Heart left ventricle (tissue), 16 donors: Measurements from ENCODE around the gene MPZ. TPM values are rescaled to one million over a fixed set of nuclear protein-coding genes. Genes with fewer than 3 reads are reported as not detected.

Experiments used
- ATAC-seq, 4 donors: fragments of 200-7000 bp; cut with Tn5 transposase; one replicate each; pipeline ENCODE4 v1.9.1; 2020 to 2022; ENCODE audit warnings: moderate library complexity in 4 of 4, mild to moderate bottlenecking in 3 of 4, moderate number of reproducible peaks in 1 of 4
- DNase-seq, 5 donors: peaks; one replicate each; pipeline ENCODE4 v3.0.0-alpha.2; 2020
- H3K27ac ChIP-seq, 12 donors: fragments of 200-600 bp; sonication (generic) in 4 of 12; one replicate each; pipeline versions ENCODE4 v1.5.0 to v1.8.0; 2016 to 2022; ENCODE audit warnings: mild to moderate bottlenecking in 2 of 12
- H3K27me3 ChIP-seq, 9 donors: fragments of 200-600 bp; sonication (generic) in 2 of 9; one replicate each; pipeline versions ENCODE4 v1.5.1 to v1.8.0; 2016 to 2022; ENCODE audit warnings: mild to moderate bottlenecking in 3 of 9
- H3K36me3 ChIP-seq, 9 donors: fragments of 200-600 bp; sonication (generic) in 2 of 9; one replicate each; pipeline versions ENCODE4 v1.5.0 to v1.8.0; 2018 to 2022; ENCODE audit warnings: mild to moderate bottlenecking in 2 of 9
- H3K4me1 ChIP-seq, 12 donors: fragments of 200-600 bp; sonication (generic) in 4 of 12; one replicate each; pipeline versions ENCODE4 v1.5.0 to v1.8.0; 2016 to 2022; ENCODE audit warnings: mild to moderate bottlenecking in 3 of 12
- H3K4me3 ChIP-seq, 12 donors: fragments of 200-600 bp; sonication (generic) in 4 of 12; one replicate each; pipeline versions ENCODE4 v1.5.0 to v1.8.0; 2017 to 2022; ENCODE audit warnings: mild to moderate bottlenecking in 9 of 12, moderate library complexity in 4 of 12
- H3K9me3 ChIP-seq, 12 donors: fragments of 200-600 bp; sonication (generic) in 4 of 12; one replicate each; pipeline versions ENCODE4 v1.5.0 to v1.8.0; 2016 to 2022; ENCODE audit warnings: mild to moderate bottlenecking in 1 of 12
- POLR2A ChIP-seq, 2 donors: fragments of 450-650 bp; IDR thresholded peaks; one replicate each; pipeline ENCODE4 v1.6.1; 2017; ENCODE audit warnings: antibody characterized with exemption in 2 of 2, mild to moderate bottlenecking in 2 of 2, moderate library complexity in 2 of 2
- WGBS, 4 donors: extraction: QIAGEN DNeasy Blood & Tissue Kit in 2 of 4; methylation state at CpG; one replicate each; pipeline versions ENCODE4 v1.1.5 to v1.1.7; 2013 to 2018; 5-methylcytosine and 5-hydroxymethylcytosine counted together
- intact Hi-C, 10 donors: fragments of 100-400 bp; cut with DNase I; formaldehyde crosslinking; loops; one replicate each; pipeline versions ENCODE4 v1.11.1 to v1.14.2; 2022
- polyA plus RNA-seq, 2 donors: library from polyadenylated mRNA; stranded (reverse); fragments of 200-250 nt; gene quantifications; one replicate each; pipeline ENCODE4 v1.2.3, GENCODE V29; 2013
- total RNA-seq, 9 donors: library from RNA; depleted of rRNA in 2 of 9; stranded (reverse); fragments of >200 nt in 2 of 9; fragmentation: NEBNext Ultra II Directional in 3 of 9; extraction: Animal tissue kit (Norgen Biotek cat#: 25700) in 3 of 9; gene quantifications; one replicate each; pipeline versions ENCODE4 v1.1.0 to v1.2.4, GENCODE V29; 2016 to 2023
- TF ChIP-seq, protein P1 (sequence below), 12 donors: fragments of 200-600 bp; sonication (generic) in 4 of 12; IDR thresholded peaks; one replicate each; pipeline versions ENCODE4 v1.5.0 to v1.8.0; 2018 to 2022; ENCODE audit warnings: antibody characterized with exemption in 12 of 12, mild to moderate bottlenecking in 5 of 12
- donor health status: ischemic (EF 13 %, LVEDD 7.1; RV severe dilation, severe dysfunction).
- donor health status: healthy with polysubstance abuse.
- donor health status: DM: no; HTN: yes; CAD: no.
- donor health status: DM: no; HTN: no; CAD: no.
- donor health status: ischemic (EF 25% LVEDD 6.9; RV normal size, moderate dysfunction).
- donor health status: ischemic (EF 25% LVEDD 5.7; RV mildly dilated, moderate dysfunction).
- donor health status: healthy.
- donor health status: DM: yes; HTN: yes; CAD: no.
- donor health status: ischemic (EF 35%, LVEDD 5.7; RV mildly dilated, moderate dysfunction).
- donor health status: nonischemic (EF 11% LVEDD 7.7; RV severe dilation, severe dysfunction).
- donor health status: DM: yes; HTN: yes; CAD: no.
- donor health status: PGD.
- donor health status: ischemic (EF 29% LVEDD 5.4; RV normal size, mild dysfunction).
- donor health status: nonischemic (EF 23%, LVEDD 6.1; RV moderate dilation, normal function).

The MPZ gene
- total and polyA plus RNA-seq, 11 donors = 0.90 to 5.6 (median 2.3) TPM

DNA sequence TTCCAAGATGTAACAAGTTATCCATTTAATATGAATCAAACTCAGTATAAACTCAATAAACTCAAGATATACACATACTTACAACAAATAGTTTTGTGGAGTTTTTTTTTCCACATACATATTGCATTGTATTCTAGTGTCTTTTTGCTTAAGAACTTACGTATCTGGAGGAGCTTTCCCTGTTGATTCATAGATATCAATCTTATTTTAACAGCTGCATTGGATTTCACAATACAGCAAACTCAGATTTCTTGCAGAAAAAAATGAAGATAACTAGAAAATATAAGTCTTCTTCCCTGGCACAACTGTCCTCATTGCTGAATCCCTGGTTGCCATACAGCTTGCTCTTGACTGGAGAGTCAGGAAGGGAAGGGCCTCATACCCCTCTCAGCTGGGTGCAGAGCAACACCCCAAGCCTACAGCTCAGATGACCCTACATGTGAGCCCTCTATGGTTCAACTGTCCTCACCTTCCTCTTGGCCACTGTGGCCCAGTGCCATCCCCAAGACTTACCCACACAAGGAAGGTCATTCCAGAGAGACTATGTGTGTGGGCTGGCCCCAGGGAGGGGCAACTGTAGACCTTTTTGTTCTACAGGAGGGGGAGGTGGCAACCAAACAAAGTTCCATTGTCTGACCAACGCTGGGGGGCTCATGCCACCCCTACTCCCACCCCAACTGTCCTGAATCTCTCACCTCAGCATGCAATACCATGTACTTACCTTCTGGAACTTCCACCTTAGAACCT is 1.7 kb downstream of the MPZ start:
- no peak for DNase-seq
- Histone ChIP-seq H3K4me3 (no peak overlapping the region), H3K4me1 (peaks cover 0 to 42% (median 12%) of the 10 kb centered on the region in 12 donors), H3K9me3 (no peaks in the 10 kb centered on the region), H3K27ac (peak overlapping the region in 2 of 12 donors; percentile 9 to 57), H3K27me3 (no peaks in the 10 kb centered on the region), H3K36me3 (no peaks in the 10 kb centered on the region)
- WGBS, 4 donors = 49 to 71% (median 58%) methylated on average over 2 of the region's 2 CpGs
- ATAC-seq = no peak
- TF ChIP-seq POLR2A (IDR thresholded peaks at IDR 0.05) = no peak
- TF ChIP-seq, protein P1, sequence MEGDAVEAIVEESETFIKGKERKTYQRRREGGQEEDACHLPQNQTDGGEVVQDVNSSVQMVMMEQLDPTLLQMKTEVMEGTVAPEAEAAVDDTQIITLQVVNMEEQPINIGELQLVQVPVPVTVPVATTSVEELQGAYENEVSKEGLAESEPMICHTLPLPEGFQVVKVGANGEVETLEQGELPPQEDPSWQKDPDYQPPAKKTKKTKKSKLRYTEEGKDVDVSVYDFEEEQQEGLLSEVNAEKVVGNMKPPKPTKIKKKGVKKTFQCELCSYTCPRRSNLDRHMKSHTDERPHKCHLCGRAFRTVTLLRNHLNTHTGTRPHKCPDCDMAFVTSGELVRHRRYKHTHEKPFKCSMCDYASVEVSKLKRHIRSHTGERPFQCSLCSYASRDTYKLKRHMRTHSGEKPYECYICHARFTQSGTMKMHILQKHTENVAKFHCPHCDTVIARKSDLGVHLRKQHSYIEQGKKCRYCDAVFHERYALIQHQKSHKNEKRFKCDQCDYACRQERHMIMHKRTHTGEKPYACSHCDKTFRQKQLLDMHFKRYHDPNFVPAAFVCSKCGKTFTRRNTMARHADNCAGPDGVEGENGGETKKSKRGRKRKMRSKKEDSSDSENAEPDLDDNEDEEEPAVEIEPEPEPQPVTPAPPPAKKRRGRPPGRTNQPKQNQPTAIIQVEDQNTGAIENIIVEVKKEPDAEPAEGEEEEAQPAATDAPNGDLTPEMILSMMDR (IDR thresholded peaks at IDR 0.05) = no peak
- intact Hi-C loops = loop anchor here in 1 of 10 donors (5.0 kb wide), 1 partner anchor 69 kb away; no protein-coding TSS in a partner anchor

DNA sequence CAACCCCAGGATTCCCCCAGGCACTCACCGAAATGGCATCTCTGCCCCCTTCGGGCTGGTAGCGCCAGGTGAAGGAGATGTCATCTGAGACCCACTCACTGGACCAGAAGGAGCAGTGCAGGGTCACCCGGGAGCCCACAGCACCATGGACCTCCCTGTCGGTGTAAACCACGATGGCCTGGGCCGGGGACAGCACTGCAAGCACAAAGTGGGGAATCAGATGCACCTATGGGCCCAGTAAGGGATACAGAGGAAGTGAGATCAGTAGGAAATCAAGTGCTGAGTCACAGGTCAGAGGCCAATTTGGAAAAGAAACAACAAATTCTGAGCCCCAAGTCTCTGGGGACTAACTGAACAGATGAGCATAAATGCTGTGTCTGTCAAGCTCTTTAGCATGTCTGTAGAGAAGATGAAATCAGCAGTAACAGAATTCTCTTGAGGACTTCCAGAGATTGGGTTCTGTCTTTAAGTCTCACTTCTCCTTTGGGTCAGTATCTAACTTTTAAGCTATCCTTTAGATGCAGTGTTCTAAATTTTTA is 2.5 kb downstream of the MPZ start:
- peak in 2 of 5 donors; percentile 27 to 29 for DNase-seq
- peak in 3 of 4 donors; percentile 9 to 44 (median 34) for ATAC-seq
- TF ChIP-seq, protein P1 (IDR thresholded peaks at IDR 0.05) = no peak
- no peak for TF ChIP-seq POLR2A (IDR thresholded peaks at IDR 0.05)
- Histone ChIP-seq H3K27me3 (no peaks in the 10 kb centered on the region), H3K27ac (peak overlapping the region in 11 of 12 donors; percentile 13 to 87 (median 47)), H3K4me1 (peaks cover 0 to 42% (median 12%) of the 10 kb centered on the region in 12 donors), H3K4me3 (peak overlapping the region in 4 of 12 donors; percentile 8 to 79 (median 14)), H3K36me3 (no peaks in the 10 kb centered on the region), H3K9me3 (no peaks in the 10 kb centered on the region)
- 74 to 91% (median 84%) methylated on average over 7 of the region's 7 CpGs for WGBS, 4 donors
- intact Hi-C loops = loop anchor here in 1 of 10 donors (5.0 kb wide), 1 partner anchor 70 kb away; no protein-coding TSS in a partner anchor

DNA sequence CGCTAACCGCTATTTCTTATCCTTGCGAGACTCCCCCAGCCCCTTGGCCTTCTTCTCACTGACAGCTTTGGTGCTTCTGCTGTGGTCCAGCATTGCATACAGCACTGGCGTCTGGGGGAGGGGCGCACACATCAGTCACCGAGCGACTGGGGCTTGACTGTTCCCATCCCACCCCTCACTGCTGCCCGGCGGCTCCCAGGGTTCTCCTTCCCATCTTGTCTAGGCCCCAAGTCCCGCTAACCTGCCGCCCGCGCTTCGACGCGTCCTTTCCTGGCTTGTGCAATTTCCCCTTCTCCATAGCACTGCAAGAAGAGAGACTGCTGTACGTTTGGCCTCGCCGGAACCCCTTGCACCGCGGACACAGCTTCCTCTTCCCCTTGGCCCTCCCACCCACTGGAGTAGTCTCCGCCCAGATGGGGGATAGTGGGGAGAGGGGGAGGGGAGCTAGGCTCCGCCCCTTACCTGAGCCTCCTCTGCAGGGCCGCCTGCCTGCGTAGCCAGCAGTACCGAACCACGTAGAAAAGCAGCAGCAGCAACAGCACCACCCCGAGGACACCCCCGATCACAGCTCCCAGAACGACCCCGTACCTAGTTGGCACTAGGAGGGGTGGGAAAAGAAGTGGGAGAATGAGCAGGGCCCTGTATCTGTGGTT is 3.8 kb downstream of the MPZ start:
- DNase-seq (peak; percentile 73 to 90 (median 81)), ATAC-seq (peak; percentile 80 to 95 (median 94))
- peak overlapping the region in 10 of 12 donors; percentile 23 to 87 (median 50) for H3K27ac ChIP-seq
- no peaks in the 10 kb centered on the region for H3K36me3 ChIP-seq
- intact Hi-C loops = loop anchor here in 1 of 10 donors (5.0 kb wide), 1 partner anchor 71 kb away; no protein-coding TSS in a partner anchor
- H3K9me3 ChIP-seq = no peaks in the 10 kb centered on the region
- peaks cover 0 to 42% (median 12%) of the 10 kb centered on the region in 12 donors for H3K4me1 ChIP-seq
- no peaks in the 10 kb centered on the region for H3K27me3 ChIP-seq
- WGBS, 4 donors = 2 to 7% (median 4%) methylated on average over 30 to 31 of the region's 31 CpGs
- peak in 1 of 2 donors; percentile 42 for TF ChIP-seq POLR2A (IDR thresholded peaks at IDR 0.05)
- TF ChIP-seq, protein P1 (IDR thresholded peaks at IDR 0.05) = peak in 5 of 12 donors; percentile 12 to 40 (median 25)
- H3K4me3 ChIP-seq = peak overlapping the region; percentile 40 to 88 (median 76)
